ENCODE measurements around the gene WDR20.
"Not testable (repeated sequence)": the region's sequence is repeated elsewhere in the genome, so short reads cannot be mapped to it uniquely, and the experiment has no call there.

WDR20 gene, protein sequence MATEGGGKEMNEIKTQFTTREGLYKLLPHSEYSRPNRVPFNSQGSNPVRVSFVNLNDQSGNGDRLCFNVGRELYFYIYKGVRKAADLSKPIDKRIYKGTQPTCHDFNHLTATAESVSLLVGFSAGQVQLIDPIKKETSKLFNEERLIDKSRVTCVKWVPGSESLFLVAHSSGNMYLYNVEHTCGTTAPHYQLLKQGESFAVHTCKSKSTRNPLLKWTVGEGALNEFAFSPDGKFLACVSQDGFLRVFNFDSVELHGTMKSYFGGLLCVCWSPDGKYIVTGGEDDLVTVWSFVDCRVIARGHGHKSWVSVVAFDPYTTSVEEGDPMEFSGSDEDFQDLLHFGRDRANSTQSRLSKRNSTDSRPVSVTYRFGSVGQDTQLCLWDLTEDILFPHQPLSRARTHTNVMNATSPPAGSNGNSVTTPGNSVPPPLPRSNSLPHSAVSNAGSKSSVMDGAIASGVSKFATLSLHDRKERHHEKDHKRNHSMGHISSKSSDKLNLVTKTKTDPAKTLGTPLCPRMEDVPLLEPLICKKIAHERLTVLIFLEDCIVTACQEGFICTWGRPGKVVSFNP

DNA sequence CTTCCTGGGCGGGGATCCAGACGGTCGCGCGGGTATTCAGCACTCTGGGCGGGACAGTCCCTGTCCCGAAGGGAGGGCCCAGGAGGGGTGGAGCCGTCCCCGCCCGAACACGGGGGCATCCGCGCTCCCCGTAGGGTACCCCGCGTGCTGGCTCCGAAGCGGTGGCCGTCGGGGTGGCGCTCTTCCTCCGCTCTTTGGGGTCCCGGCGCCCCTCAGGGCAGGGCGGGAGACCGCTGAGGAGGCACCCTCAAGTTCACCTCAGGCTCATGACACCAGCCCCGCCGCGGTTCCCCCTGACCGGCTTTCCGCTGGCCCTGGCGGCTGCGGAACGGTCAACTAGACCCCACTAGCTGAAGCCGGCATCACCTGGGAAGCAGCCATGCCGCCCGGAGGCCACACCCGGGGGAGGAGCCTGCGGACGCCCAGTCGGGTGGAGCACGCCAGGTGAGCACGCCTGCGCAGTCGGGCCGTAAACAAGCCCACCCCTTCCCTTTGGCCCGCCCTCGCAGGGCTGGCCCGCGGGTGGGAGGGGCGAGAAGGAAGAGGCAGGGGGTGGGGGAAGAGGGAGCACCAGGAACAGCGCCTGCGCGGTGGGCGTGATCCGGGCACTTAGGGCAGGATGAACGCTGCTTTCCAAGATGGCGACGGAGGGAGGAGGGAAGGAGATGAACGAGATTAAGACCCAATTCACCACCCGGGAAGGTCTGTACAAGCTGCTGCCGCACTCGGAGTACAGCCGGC, at the start of gene WDR20:
TSS of gene WDR20 (plus strand) at position 612 of the 741 bp plus-strand sequence. CDS start at position 639, 27 bp downstream.
- peak; percentile 91 to 95 for ATAC-seq

DNA sequence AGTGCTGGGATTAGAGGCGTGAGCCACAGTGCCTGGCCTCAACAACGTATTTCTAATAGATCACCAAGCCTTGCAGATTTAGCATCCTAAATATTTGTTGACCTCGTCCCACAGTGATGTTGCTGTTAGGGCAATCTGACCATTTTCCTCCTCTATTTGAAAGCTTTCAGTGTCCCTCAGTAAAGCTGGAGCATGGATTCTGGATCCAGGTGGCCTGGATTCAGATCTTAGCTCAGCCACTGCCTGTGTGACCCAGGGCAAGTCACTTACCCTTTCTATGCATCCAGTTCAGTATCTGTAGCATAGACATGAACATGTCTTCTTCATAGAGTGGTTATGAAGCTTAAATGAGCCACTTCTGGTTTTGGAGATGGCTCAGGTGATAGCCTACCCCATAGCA, 49.0 kb upstream of the WDR20 start:
- ATAC-seq, result no peak

DNA sequence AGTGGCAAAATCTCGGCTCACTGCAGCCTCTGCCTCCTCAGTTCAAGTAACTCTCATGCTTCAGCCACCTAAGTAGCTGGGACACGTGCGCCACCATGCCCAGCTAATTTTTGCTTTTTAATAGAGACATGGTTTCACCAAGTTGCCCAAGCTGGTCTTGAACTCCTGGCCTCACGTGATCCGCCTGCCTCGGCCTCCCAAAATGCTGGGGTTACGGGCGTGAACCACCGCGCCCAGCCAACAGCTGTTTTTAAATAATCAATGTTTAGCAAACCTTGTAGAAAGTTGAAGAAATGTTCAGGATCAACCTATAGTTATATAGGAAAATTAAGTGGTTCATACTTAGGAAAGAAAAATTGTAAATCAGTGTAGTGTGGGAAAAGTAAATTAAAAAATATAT, 46.9 kb upstream of the WDR20 start:
- ATAC-seq, result no peak

DNA sequence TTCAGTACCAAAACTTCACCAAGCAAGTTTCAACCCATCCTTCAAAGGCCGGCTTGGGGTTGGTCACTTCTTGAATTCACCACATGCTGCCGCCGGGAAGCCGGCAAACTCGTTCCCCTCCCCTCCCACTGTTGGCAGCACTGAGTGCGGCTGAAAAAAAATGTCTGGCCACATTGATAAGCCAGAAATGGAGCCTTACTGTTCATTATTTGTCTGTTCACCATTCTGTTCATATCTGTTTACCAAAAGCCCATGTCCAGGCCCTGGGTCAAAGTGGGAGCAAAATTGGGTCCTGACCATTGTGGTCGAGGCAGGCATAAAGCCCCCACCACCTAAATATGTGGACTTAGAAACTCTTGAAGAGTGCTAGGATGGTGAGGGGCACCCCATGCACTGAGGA, 45.6 kb upstream of the WDR20 start:
- ATAC-seq, result no peak

DNA sequence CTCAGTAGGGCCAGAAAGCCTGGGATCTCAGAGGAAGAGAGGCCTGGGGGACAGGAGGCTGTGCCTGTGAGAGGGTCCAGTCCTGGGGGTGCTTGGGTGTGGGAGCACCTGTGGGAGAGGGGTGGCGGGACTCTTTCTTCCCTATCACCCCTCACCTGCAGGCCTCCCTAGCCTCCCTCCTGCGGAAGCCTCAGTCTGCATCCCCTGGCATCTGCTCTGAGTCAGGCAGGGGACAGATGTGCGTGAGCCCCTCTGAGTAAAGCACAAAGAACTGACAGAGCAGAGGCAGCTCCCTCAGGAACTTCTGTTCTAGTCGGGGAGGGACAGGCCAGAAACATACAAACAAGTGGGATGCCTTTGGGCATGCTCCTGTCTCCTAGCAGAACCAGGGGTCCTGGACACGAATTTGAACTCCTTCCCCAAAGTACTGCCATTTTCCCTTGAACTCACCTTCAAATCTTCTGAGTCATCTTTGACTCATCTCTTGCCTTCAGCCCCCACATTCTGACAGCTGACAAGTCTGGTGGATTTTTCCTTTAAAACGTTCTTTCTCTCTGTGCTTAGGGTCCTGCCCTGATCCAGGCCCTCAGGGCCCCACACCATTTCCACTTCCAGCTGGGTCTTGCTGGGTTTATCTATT, 44.3 kb upstream of the WDR20 start:
- ATAC-seq, result peak; percentile 37 to 61

DNA sequence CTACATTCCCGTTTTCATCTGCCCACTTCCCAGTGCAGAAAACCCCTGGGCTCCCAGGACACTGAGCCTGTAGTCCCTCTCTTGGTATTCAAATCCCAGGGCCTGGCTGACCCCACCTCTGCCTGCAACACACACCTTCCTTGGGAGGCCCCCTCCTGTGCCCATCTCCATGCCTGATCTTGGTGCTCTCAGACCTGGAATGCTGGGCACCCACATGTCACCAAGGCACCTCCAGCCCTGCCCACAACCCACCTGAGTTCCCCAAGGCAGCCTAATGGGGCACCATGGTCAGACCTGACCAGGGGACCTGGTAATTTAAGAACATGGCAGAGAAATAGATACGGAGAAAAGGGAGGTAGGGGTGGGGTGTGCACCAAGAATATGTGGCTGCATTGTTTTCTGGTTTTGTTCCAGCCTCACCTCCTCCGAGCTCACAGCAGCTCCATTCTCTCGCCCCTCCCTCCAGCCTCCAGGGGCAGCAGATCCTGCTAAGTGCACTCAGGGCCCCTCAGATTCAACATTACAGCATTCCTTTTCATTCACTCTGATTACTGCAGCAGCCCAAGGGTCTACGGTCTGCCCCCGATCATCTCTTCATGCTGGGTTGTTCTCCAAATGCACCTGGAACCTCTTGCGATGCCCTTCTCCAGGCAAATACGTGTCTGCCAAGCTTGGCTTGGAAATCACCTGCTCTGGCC, 43.7 kb upstream of the WDR20 start:
- peak in 1 of 2 donors; percentile 25 for ATAC-seq

DNA sequence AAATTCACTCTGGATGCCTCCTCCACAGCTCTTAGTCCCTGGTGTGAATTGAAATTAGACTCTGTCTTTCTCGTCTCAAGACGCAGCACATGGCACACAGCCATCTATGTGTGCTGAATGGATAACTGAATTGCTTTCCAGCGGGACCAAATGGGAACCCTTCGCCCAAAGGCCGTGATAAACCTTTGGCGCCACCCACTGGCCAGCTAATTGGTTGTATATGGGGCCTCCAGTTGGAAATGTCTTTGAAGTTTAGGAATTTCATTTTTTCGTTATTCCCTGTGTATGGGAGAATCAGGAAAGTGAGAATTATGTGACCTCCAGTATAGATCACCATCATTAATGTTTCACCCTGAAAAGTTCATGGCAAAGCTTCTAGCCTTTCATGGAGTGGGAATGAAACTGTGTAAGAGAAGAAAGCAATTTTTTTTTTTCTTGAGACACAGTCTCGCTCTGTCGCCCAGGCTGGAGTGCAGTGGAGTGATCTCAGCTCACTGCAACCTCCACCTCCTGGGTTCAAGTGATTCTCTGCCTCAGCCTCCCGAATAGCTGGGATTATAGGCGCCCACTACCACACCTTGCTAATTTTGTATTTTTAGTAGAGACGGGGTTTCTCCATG, 43.0 kb upstream of the WDR20 start:
- peak; percentile 48 to 61 for ATAC-seq

DNA sequence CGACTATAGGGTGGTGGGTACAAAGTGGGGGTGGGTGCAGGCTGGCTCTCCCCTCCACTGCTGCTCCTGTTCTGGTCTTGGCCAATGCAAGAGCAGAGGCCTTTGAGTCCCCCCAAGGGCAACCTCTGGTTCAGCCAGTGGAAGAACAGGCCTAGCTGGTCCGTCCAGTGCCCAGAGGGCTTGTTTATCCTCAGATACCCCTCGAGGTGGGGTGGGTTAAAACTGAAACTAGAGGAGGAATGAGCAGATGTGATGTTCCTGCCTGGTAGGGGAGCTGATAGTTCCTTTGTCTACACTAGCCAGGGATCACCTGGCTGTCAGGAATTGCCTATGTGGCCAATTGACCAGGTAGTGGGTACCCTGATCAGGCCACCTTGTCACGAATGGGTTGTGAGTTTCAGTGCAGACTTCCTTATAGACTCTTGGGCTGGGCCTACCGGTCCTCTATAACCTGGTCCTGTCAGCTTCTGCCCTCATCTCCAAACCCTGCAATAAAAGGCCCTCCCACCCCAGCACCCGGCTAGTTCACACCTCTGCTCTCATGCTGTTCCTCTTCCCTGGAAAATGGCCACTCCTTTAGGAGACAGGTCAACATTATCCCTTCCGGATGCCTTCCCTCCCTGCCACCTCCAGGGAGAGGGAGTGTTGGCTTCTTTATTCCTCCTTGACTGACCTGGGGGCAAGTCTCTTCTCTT, 42.1 kb upstream of the WDR20 start:
- ATAC-seq, result no peak

DNA sequence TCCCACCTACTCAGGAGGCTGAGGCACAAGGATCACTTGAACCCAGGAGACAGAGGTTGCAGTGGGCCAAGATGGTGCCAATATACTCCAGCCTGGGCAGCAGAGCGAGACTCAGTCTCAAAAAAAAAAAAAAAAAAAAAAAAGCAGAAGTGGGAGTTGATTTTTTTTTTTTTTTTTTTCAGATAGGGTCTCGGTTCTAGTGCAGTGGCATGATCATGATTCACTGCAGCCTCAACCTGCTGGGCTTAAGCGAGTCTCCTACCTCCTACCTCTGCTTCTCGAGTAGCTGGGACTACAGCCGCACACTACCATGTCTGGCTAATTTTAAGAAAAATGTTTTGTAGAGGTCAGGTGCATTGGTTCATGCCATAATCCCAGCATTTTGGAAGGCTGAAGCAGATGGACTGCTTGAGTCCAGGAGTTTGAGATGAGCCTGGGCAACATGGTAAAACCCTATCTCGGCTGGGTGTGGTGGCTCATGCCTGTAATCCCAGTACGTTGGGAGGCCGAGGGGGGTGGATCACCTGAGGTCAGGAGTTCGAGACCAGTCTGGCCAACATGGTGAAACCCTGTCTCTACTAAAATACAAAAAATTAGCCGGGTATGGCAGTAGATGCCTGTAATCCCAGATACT, 36.5 kb upstream of the WDR20 start:
- no peak for ATAC-seq

DNA sequence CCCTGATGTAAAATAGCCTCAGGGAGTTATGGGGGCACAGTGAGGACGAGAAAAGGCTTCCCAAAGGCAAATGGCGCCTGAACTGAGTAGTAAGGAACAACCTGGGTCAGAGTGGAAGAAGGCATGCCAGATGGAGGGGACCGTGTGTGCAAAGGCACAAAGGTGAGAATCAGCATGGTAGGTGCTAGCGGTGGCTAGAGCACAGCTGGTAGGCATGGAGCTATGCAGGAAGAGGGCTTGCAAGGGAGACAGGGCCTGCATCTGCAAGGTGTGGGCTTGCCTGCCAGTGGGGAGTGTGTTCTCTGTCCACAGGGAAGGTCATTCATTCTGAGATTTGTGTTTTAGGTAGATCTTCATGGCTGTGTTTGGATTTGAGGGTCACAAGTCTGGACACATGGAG, 34.3 kb upstream of the WDR20 start:
- ATAC-seq, result no peak

DNA sequence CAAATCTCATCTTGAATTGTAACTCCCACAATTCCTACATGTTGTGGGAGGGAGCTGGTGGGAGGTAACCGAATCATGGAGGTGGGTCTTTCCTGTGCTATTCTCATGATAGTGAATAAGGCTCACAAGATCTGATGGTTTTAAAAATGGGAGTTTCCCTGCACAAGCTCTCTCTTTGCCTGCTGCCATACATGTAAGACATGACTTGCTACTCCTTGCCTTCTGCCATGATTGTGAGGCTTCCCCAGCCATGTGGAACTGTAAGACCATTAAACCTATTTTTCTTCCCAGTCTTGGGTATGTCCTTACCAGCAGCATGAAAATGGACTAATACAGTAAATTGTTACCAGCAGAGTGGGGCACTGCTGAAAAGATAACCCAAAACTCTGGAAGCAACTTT, 30.4 kb upstream of the WDR20 start:
- ATAC-seq, result not testable (repeated sequence)

DNA sequence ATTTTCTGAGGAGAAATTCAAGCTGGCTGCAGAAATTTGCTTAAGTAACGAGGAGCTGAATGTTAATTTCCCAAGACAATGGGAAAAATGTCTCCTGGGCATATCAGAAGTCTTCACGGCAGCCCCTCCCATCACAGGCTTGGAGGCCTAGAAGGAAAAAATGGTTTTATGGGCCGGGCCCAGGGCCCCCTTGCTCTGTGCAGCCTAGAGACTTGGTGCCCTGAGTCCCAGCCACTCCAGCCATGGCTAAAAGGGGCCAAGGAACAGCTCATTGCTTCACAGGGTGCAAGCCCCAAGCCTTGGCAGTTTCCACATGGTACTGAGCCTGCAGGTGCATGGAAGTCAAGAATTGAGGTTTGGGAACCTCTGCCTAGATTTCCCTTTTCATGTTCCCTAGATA, 28.6 kb upstream of the WDR20 start:
- no peak for ATAC-seq

DNA sequence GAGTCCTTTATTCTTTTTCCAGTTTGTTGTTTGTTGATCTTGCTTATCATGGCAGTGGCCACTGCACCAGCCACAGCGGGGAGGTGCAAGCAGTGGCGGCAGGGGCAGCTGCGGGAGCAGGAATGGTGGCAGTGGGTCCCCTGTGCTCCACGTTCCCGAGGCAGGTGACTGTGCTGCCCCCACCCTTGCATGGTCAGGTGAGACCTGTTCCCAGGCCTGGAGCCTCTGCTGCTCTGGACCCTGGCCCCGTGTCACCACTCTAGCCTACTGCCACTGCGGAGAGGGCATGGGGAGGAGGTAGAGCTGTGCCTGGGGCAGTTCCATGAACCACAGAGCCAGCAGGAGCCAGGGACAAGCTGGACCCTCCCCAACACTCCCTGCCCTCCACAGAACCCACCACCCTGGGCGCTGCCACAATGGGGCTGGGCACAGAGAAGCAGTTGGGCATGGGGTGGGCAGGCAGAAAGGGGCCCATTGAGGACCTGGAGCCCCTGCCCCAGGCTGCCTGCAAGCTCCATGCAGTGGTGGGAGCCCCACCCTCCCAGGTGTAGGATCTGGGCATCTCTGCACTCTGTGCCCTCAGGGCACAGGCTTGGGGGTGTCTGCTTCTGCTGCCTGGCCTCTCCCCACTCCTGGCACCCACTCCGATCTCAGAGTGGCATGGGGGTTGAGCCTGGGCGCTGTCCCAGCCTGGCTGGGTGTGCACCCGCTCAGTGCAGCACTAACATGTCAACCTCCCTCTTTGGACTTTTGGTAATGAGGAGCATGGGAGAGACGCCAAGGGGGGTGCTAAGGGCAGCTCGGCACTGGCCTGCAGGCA, 23.1 kb upstream of the WDR20 start:
- ATAC-seq, result no peak

DNA sequence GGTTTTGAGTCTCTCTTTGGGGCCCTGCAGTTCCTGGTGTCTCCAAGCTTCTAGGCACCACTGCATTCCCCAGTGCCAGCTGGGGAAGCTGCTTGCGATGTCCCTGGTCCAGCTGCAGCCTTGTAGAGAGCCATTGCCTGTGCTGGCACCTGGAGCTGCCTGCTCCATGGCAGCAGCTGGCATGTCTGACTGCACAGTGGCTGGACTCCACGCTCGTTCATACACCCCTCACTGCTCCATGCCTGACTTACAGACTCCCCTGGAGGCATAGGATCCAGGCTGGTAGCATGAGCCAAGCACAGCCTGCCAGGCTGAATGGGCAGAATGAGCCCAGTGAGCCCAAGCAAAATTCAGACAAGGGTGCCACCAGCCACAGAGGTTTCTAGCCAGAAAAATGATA, 21.8 kb upstream of the WDR20 start:
- no peak for ATAC-seq

DNA sequence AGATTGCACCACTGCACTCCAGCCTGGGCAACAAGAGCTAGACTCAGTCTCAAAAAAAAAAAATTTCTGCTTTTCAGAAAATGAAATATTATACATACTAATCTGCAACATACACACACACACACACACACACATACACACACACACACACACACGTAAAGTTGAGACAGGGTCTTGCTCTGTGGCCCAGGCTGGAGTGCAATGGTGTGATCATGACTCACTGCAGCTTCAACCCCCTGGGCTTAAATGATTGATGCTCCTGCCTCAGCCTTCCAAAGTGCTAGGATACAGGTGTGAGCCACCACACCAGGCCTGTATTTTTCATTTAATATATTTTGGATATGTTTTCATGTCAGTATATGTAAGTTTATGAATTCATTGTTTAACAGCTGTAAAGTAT, 18.8 kb upstream of the WDR20 start:
- ATAC-seq, result no peak

DNA sequence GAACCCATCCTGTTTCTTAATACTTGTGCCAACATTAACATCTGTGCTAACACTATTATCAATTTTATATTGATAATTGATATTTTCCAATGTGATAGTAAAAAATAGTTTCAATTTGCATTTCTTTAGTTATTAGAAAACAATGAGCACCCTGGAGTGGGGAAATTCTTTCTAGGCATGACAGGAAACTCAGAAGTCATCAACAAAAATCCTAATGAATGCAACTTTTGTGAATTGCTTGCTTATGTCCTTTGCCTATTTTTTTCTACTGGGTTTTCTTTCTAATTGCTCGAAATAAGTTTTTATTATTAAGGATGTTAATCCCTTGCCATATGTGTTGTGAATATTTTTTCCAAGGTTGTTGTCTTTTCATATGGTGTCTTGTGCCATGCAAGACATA, 18.1 kb upstream of the WDR20 start:
- ATAC-seq, result no peak

DNA sequence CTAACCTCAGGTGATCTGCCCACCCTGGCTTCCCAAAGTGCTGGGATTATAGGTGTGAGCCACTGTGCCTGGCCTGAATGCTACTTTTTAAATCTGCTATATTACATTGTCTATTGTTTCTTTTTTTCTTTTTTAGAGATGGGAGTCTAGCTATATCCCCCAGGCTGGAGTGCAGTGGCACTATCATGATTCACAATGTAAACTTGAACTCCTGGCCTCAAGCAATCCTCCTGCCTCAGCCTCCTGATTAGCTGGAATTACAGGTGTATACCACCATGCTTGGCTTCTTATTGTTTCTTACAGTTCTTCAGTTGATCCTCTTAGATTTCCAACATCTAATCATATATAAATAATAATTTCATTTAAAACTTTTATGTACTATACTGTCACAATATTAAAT, 15.3 kb upstream of the WDR20 start:
- ATAC-seq, result no peak

DNA sequence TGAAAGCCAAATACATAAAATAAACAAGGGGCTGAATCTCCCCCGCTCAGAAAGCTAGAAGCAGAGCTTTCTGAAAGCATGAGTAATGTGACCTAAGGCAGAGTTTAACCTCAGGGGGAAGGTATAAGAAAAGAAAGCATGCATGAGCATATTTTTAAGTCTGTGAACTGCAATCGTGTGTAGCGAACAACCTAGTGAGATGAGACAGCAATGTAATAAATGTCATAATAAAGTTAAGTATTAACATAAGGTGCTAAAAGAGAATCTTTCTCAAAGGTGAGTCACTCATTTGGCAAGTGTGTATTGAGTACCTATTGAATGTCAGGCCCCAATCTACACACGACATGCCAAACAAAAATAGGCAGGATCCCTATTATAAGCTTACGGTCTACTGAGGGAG, 14.2 kb upstream of the WDR20 start:
- no peak for ATAC-seq

DNA sequence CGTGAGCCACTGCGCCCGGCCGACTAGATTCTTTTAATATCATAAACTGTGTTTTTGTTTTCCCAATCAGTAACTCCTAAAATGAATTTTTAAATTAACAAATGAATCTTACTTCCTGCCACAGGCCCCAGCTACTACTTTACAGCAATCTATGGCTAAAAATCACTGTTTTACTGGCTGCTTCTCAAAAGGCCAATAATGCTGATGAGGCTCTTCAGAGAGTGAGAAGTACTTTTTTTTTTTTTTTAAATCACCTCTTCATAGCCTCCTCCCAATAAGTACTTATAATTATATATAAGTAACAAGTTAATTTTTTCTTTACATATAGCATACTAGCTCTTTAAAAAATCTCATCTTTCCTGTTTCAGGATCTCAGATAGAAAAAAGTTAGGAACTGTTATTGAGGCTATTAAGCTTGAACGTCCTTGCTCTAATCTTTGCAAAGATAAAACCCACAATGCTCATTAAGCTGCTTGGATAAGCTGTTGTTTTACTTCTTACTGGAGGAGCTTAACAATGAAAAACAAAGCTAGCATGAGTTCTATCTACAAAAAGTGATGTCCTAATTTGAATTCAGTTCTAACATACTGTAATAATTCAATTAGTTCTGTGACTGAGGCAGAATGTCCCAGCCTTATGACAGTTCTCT, 12.8 kb upstream of the WDR20 start:
- ATAC-seq, result no peak

DNA sequence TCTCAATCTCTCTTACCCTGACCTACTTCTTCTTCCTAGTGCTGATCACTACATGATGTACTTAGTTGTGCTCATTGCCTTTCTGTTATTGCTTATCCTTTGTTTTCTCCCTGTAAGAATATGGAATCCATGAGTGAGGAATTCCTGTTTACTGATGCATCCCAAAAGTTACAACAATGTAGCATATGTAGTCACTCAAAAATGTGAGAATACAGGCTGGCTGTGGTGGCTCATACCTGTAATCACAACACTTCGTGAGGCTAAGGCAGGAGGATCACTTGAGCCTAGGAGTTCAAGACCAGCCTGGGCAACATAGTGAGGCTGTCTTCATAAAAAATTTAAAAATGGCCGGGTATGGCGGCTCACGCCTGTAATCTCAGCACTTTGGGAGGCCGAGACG, 8.0 kb upstream of the WDR20 start:
- ATAC-seq, result no peak

All from activated CD4-positive, CD25-positive, alpha-beta regulatory T cell treated with anti-CD3 and anti-CD28 coated beads, Interleukin-2, amount 50 U/mL, for 24 hours (primary cell).